ENCODE data around the gene BPIFB1. TPM values are rescaled to one million over a fixed set of nuclear protein-coding genes. Genes with fewer than 3 reads are reported as not detected.

The BPIFB1 gene
- total and polyA plus RNA-seq, 2 of the 13 experiments (the other 11 are each of a cell fraction or from before 2014, with no cell fraction given): 0.82 to 4.4 TPM

DNA sequence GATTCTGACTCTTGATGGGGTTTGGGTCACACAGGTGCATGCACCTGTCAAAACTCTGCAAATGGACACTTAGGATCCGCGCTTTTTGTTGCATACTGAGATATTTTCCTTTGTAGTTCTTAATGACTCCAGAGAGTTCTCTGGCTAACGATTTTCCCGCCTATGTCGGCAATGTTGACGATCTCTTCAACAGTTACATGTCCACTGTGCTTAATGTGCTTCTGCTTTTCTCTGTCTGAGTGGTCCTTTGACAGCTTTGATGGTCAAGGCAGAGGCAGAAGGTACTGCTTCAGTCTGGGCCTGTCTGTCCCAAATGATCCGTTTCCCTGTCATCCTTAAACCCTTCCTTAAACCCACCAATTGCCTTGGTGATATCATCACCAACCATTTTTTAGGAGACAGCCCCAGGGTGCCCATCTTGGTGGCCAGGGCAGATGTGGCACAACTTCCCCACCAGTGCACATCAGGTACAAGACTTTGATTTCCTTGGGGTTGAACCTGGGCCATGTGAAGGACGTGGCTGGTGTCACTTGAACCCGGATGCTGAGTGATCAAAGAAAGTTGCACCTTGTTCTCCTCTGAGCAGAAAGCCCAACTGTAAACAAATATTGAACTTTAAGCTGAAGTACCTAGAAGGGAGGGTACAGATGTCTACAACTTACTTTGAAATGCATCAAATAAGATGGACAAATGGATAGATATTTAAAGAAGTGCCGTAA lies 10.7 kb upstream of the BPIFB1 start (continued):
- TF ChIP-seq ZNF101 (CRISPR knock-in tag; IDR thresholded peaks at IDR 0.05; ENCODE audit: borderline replicate concordance, low read depth): no peak
- no peak for TF ChIP-seq MAFG (CRISPR knock-in tag; IDR thresholded peaks at IDR 0.05)
- TF ChIP-seq SMAD1 (CRISPR knock-in tag; IDR thresholded peaks at IDR 0.05; ENCODE audit: borderline replicate concordance, low read depth): no peak
- TF ChIP-seq ZNF850 (CRISPR knock-in tag; conservative IDR thresholded peaks at IDR 0.05): no peak
- TF ChIP-seq SOX13 (IDR thresholded peaks at IDR 0.05): no peak
- peak in 1 of 2 experiments; percentile 56; a peak in 1 of 4 replicates for TF ChIP-seq SOX13 (CRISPR knock-in tag; conservative IDR thresholded peaks at IDR 0.05 in 1 of 2, IDR thresholded peaks at IDR 0.05 in 1 of 2)
- no peak for TF ChIP-seq IRX3 (CRISPR knock-in tag; IDR thresholded peaks at IDR 0.05; ENCODE audit: borderline replicate concordance, low read depth)
- peak; percentile 90 for TF ChIP-seq ZBTB38 (CRISPR knock-in tag; IDR thresholded peaks at IDR 0.05)
- TF ChIP-seq, protein P1, sequence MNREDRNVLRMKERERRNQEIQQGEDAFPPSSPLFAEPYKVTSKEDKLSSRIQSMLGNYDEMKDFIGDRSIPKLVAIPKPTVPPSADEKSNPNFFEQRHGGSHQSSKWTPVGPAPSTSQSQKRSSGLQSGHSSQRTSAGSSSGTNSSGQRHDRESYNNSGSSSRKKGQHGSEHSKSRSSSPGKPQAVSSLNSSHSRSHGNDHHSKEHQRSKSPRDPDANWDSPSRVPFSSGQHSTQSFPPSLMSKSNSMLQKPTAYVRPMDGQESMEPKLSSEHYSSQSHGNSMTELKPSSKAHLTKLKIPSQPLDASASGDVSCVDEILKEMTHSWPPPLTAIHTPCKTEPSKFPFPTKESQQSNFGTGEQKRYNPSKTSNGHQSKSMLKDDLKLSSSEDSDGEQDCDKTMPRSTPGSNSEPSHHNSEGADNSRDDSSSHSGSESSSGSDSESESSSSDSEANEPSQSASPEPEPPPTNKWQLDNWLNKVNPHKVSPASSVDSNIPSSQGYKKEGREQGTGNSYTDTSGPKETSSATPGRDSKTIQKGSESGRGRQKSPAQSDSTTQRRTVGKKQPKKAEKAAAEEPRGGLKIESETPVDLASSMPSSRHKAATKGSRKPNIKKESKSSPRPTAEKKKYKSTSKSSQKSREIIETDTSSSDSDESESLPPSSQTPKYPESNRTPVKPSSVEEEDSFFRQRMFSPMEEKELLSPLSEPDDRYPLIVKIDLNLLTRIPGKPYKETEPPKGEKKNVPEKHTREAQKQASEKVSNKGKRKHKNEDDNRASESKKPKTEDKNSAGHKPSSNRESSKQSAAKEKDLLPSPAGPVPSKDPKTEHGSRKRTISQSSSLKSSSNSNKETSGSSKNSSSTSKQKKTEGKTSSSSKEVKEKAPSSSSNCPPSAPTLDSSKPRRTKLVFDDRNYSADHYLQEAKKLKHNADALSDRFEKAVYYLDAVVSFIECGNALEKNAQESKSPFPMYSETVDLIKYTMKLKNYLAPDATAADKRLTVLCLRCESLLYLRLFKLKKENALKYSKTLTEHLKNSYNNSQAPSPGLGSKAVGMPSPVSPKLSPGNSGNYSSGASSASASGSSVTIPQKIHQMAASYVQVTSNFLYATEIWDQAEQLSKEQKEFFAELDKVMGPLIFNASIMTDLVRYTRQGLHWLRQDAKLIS (CRISPR knock-in tag; IDR thresholded peaks at IDR 0.05): no peak
- peak; percentile 39; the same call in 1 of the 2 replicates for TF ChIP-seq FOSL2 (CRISPR knock-in tag; IDR thresholded peaks at IDR 0.05)
- TF ChIP-seq THAP11 (CRISPR knock-in tag; IDR thresholded peaks at IDR 0.05): no peak
- TF ChIP-seq NFKB2 (CRISPR knock-in tag; IDR thresholded peaks at IDR 0.05; ENCODE audit: borderline replicate concordance): no peak
- no peak for TF ChIP-seq ZFP82 (CRISPR knock-in tag; IDR thresholded peaks at IDR 0.05; ENCODE audit: borderline replicate concordance)
- no peak for TF ChIP-seq ZNF232 (CRISPR knock-in tag; IDR thresholded peaks at IDR 0.05; ENCODE audit: borderline replicate concordance)
- TF ChIP-seq ZNF510 (CRISPR knock-in tag; IDR thresholded peaks at IDR 0.05; ENCODE audit: low read depth): no peak
- TF ChIP-seq, protein P2, sequence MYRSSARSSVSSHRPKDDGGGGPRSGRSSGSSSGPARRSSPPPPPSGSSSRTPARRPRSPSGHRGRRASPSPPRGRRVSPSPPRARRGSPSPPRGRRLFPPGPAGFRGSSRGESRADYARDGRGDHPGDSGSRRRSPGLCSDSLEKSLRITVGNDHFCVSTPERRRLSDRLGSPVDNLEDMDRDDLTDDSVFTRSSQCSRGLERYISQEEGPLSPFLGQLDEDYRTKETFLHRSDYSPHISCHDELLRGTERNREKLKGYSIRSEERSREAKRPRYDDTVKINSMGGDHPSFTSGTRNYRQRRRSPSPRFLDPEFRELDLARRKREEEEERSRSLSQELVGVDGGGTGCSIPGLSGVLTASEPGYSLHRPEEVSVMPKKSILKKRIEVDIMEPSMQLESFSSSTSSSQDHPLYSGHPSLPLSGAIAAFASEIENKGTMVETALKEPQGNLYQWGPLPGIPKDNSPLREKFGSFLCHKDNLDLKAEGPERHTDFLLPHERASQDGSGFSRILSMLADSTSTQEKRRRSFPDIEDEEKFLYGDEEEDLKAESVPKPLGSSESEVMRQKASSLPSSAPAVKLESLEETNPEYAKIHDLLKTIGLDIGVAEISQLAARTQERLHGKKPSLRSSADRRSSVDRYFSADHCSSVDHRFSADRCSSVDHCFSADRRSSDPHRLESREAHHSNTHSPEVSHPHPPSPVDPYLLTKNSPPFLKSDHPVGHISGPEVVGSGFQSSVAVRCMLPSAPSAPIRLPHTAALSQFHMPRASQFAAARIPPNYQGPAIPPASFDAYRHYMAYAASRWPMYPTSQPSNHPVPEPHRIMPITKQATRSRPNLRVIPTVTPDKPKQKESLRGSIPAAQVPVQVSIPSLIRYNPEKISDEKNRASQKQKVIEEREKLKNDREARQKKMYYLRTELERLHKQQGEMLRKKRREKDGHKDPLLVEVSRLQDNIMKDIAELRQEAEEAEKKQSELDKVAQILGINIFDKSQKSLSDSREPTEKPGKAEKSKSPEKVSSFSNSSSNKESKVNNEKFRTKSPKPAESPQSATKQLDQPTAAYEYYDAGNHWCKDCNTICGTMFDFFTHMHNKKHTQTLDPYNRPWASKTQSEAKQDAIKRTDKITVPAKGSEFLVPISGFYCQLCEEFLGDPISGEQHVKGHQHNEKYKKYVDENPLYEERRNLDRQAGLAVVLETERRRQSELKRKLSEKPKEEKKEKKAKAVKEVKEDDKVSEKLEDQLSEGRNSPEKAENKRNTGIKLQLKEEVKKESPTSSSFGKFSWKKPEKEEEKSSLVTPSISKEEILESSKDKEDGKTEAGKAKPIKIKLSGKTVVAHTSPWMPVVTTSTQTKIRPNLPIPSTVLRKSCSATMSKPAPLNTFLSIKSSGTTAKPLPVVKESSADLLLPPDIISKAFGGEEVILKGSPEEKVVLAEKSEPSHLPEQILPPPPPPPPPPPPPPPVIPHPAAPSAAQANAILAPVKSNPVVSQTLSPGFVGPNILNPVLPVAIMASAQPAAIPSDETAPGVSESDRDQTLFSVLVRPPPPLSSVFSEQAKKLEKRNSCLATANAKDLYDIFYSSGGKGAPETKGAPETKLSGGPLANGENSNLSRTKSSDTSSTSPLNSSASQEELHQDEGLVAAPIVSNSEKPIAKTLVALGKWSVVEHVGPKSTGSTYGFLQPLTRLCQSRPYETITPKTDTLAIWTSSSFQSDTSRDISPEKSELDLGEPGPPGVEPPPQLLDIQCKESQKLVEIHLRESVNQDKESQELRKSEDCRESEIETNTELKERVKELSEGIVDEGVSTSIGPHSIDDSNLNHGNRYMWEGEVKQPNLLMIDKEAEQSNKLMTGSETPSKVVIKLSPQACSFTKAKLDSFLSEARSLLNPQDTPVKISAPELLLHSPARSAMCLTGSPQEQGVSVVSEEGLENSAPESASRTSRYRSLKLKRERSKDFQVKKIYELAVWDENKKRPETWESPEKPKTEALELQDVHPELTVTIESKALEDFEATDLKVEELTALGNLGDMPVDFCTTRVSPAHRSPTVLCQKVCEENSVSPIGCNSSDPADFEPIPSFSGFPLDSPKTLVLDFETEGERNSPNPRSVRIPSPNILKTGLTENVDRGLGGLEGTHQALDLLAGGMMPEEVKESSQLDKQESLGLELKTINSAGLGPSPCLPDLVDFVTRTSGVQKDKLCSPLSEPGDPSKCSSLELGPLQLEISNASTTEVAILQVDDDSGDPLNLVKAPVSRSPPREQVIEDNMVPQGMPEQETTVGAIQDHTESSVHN (CRISPR knock-in tag; IDR thresholded peaks at IDR 0.05): no peak
- TF ChIP-seq NBN (conservative IDR thresholded peaks at IDR 0.05): no peak
- TF ChIP-seq RXRA (CRISPR knock-in tag; IDR thresholded peaks at IDR 0.05): no peak; the same call in 1 of the 2 replicates
- no peak for TF ChIP-seq PTBP1 (IDR thresholded peaks at IDR 0.05; ENCODE audit: low read depth, low read length, poor library complexity, severe bottlenecking)

Data from HepG2 (cell line).